NCI-H345 (cell line): ENCODE data around the gene DAND5.

ENCODE experiments used
- DNase-seq: peaks from one replicate; lab custom pipeline; 2025; lab: John Stamatoyannopoulos, UW

Gene DAND5

DNA sequence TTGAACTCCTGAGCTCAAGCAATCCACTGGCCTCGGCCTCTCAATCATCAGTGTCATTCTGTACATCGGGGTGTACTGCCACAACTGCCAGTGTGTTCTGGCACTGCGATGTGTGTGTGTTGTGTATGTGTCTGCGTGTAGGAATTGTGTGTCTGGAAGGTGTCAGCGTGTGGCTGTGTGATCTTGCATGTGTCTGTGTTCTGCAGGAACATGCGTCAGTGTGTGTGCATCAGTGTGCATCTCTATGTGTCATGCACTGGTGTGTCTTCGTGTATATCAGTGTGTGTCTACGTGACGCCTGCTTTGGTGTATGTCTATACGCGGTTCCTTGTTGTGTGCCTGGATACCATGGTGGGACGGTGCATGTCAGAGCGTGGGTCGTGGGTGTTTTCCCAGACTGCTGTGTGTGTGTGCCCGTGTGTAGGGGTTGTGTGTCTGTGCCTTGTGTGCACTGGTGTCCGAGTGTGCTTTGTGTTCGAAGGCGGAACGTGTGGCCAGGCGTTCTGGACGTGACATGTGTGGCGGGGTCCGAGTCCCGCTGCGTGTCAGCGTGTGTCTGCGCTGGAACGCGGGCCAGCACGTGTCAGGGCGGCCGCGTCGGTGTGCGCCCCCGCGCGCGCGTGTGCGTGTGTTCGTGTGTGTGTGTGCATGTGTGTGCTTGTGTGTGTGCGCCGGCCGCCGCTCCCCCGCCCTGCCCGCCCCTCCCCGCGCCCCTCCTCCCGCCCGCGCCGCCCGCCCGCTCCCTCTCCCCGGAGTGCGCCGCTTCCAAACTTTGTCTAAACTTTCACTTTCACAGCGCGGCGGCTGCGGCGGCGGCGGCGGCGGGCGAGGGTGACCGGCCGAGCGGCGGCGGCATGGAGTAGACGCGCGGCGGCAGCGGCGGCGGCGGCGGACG, 25.6 kb downstream of the DAND5 start, which contains the start of gene NFIX:
NFIX (plus strand) TSS at position 775 of the 895 bp plus-strand sequence. CDS start 363 bp downstream, outside the sequence.
- no peak for DNase-seq

GRCh38 chr19:12995596-12996405, 26.4 kb downstream of the DAND5 start:
- no peak for DNase-seq

DNA sequence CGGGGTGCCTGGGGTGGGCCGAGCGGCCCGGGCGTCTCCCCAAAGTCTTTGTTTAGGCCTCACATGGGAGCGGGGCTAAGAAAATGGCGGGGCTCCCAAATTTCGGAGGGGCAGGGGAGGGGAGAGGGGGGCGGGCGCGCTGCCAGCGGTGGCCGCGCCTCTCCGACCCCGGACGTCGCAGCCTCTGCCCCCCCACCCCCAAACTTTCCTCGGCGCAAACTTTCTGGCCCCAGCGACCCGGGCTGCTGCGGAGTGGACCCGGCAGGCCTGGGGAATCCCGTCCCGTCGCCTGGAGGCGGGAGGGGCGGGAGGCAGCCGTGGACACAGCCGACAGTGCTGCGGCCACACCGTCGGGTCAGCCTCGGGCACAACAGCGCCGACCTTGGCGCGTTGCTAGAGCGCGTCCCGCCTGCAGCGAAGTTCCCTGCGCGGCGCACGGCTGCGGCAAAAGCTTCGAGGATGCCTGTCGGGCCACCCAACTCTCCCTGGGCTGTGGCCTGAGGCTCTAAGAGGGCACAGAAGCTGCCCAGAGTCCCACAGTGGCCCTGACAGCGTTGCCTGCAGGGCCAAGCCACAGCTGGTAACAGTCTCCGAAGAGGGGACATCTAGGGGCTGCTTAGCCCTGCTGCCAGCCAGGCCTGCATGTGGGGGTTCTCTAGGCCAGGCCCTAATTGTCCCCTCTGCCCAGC, 27.2 kb downstream of the DAND5 start:
- no peak for DNase-seq

DNA sequence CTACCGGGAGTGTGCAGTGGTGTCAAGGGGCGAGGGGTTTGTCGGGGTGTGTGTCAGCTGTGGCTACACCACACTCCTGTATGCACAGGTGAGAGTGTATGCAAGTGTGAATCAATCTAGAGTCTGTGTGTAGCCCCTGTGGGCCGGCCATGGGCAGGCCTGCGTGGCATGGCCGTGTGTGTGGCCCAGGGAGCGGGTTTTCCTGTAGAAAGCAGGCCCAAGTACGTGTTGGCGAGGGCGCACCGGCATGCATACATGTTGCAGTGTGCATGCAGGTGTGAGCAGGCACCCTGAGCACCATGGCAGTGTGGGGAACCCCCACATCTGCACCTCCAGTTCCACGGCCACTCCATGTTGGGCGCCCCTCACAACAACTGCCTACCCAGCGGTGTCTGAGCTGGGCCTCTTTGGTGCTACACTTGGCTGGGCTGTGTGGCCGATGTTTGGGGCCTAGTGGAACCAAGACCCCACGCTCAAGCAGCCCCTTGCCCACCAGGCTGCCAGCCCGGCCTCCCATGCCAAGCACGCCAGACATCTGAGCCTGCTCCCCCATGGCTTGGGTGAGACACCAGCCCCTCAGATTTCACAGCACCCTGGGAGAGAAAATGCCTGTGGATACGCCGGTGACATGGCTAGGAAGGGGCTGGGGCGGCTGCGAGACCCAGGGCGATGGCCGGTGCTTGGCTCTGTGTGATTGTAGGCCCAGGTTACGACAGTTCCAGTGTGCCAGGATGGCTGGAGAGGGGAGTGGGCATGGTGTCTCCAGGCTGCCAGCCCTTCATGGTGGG, 28.0 kb downstream of the DAND5 start:
- DNase-seq: no peak

GRCh38 chr19:12997967-12998940, 28.9 kb downstream of the DAND5 start:
- no peak for DNase-seq

- DNase-seq: no peak
Measured at GRCh38 chr19:13001166-13001501, 31.8 kb downstream of the DAND5 start.

DNA sequence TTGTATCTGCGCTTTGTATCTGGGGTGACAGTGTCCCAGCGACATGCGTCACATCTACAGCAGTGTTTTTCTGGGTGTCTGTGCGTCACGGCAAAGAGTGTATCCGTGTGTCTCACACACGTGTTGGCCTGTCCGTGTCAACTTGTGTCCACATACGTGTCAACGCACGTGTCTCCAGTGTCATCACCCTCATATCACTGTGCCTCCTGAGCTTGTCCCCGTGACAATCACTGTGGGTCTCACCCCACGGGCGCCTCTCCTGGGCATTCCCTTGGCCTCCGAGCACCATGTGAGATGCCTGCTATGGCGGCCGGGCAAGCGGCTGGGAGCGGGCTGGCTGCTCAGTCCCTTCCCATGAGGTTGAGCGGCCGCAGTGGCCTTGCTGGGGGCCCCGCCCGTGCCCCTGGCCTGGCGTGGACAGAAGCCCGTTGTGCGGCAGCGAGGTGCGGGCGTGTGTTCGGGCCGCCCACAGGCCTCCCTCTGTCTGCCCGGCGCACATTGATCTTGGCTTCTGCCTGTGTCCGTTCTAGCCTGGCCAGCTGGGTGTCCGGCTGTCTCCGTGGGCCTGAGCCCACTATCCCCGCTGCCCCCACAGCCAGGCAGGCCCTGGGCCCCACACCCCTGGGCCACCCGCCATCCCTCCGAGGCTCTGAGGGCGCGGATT, 32.3 kb downstream of the DAND5 start:
- DNase-seq: no peak

DNA sequence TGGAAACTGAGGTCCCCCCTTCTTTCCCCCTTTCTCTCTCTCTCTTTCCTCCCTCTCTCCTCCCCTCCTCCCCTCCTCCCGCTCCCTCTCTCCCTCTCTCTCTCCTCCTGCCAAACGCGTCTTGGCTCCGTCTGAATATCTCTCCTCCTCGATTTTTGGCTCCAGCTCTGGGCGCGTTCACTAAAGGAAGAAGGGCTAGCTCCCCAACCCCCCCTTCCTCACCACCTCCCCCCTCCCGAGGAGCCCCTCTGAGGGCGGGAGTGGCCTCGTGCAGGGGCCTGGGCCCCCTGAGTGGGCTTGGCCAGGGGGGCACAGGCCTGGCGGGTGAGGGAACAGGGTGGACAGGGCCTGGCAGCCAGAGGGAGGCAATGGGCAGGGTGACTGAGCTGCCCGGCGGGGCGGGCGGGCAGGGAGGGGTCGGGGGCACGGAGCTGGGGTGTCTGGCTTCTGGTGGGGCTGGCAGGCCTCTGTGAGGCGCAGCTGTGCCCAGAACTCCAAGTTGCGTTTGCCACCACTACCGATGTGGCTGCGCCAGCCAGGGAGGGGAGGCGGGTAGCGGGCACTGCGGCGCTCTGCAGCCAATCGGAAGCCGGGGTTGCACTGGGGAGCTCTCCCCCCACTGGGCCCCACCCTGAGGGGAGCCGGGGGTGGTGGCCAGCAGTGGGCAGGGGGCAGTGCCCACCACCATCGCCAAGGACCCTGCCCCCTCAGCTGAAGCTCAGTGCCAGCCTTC, 33.0 kb downstream of the DAND5 start:
- DNase-seq: no peak

DNA sequence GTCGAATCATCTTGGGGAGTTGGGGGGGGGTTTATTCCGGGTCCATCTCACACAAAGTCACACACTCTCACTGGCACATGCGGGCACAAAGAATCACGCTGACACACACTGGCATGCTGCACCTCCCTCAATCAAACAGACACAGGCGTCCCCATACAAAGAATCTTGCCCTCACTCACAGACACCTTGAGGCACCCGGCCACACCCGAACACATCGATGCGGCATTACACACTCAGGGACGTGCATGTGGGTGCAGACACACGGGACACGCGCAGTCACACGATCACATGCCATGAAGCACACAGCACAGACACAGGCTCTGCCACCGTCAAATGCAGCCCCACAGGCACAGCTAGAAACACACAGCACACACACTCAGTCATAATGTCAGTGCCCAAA, 33.7 kb downstream of the DAND5 start:
- DNase-seq: no peak

DNA sequence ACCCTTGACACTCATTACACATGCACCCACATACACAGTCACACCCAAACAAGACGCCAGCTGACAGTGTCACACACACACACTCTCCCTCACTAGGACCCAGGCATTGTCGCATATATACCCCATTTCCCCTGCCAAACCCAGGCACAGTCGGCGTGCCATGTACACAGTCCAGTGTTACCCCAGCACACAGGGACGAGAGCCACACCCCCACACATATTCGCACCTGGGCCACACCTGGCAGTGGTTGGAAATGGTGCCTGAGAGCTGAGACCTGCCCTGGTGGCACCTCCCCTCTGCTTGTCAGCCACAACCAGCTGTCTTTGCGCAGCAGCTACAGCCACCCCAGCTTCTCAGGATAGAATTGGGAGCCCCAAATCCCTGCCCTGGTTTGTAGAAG, 34.9 kb downstream of the DAND5 start:
- no peak for DNase-seq

- DNase-seq: no peak
Measured at GRCh38 chr19:13005253-13005652, 35.9 kb downstream of the DAND5 start.

- no peak for DNase-seq
Measured at GRCh38 chr19:13005861-13006370, 36.5 kb downstream of the DAND5 start.

DNA sequence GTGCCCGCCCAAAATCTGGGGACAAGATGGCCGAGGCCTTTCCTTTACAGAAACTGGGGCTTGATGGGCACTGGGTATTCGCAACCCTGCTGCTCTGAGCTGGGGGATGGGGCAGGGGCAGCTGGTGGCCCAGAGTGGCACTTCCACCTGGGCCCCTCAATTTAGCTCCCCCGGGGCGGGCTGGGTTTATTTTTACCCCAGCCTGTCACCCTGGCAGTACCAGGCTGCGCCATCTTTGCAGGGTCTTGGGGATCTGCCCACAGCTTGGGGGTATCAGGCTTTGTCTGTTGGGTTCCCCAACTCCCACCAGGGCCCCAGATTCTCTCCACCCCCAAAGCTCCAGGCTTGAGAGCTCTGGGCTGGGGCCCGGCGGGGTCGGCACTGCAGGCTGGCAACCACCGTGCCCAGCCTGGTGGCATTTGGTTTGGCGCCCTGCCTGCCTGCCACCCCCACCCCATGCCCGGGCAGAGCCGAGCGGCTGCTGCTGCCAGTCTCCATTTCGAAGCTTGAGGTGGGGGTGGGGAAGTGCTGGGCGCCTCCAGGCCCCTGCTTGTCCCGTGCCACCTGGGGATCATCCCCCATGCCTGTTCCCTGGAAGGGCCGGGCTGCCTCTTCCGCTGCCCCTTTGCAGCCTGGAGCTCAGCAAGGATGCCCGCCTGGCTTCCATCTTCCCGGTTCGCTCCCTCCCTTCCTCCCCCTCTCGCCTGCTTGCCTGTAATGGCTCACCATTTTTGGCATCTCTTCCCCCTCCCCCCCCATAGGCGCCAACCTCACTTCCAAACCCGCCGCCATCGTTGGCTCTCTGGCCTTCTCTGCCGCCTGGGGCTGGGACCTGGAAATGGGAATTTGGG, 37.3 kb downstream of the DAND5 start:
- no peak for DNase-seq

- no peak for DNase-seq
Measured at GRCh38 chr19:13007292-13008045, 38.1 kb downstream of the DAND5 start.

DNA sequence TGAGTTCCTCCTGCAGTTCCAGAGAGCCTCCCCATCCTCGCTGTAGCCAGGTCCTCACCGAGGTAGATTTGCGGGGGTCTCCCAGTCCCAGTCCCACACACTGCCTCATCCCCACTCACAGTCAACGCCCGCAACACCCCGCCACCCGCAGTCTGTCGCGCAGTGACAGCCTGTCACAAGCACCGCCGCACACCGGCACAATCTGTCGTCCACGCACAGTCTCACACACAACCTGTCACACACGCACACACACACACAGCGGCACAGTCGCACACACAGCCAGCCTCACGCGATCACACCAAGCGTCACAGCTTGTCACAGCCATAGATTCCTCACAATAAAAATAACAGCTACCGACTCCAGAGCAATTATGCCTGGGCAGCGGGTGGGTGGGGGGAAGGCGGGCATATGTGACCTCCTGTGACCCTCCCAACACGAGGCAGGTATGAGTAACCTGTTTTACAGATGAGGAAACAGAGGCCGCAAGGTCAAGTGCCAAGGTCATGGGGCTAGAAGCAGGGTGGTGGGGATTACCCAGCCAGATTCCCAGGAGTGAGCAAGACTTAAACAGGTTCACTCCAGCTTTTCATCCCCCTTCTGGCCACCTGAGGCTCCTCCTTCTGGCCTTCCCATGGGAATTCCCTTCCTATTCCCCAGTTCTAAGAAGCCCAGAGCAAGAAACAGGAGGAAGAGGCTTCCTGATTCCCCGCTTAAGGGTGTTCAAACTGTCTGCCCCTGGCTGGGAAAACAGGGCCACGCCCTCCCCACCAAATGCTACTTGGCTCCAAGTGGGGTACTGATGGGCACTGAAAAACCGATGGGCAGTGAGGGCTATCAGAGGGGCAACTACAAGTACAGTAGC, 39.8 kb downstream of the DAND5 start:
- DNase-seq: no peak
